ENCODE measurements around the gene WAPL.

WAPL gene

GRCh38 chr10:86411852-86412560 is 109.6 kb downstream of the WAPL start:
- no peak for DNase-seq (ENCODE audit: low spot score)

GRCh38 chr10:86411281-86411841 is 110.2 kb downstream of the WAPL start:
- DNase-seq (ENCODE audit: low spot score): peak; percentile 42

- DNase-seq (ENCODE audit: low spot score): no peak
Measured at GRCh38 chr10:86410542-86411124, 111.0 kb downstream of the WAPL start.

- no peak for DNase-seq (ENCODE audit: low spot score)
Measured at GRCh38 chr10:86409183-86409582, 112.4 kb downstream of the WAPL start.

GRCh38 chr10:86403183-86403797 is 118.3 kb downstream of the WAPL start:
- DNase-seq (ENCODE audit: low spot score): no peak

DNA sequence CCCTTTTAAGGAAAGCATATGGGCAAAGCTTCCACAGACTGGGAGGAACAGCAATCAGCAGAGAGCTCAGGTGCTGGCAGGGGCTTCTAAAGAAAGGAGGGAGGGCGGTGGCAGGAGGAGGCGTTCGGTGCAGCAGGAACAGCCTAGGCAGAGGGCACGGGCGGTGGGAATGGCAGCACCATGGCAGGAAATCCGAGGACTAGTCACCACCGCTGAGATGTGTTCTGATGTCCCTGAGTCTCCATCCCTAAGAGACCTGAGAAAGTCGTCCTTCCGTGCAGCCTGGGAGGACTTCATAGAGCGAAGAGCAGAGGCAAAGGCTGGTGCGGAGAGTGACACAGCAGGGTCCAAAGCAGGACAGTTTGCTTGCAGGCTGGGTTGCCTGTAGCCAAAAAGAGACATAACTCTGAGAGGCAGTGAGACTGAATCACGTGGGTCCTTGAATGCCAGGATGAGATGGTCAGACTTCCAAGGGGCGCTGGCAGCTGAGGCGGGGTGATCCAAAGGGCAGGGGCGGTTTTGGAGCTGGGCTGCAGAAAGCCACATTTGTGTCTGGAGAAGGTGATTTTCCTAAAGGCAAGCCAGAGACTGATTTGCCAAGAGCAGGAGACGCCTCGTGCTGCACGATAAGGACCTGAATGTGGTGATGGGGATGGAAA is 119.2 kb downstream of the WAPL start:
- no peak for DNase-seq (ENCODE audit: low spot score)

DNA sequence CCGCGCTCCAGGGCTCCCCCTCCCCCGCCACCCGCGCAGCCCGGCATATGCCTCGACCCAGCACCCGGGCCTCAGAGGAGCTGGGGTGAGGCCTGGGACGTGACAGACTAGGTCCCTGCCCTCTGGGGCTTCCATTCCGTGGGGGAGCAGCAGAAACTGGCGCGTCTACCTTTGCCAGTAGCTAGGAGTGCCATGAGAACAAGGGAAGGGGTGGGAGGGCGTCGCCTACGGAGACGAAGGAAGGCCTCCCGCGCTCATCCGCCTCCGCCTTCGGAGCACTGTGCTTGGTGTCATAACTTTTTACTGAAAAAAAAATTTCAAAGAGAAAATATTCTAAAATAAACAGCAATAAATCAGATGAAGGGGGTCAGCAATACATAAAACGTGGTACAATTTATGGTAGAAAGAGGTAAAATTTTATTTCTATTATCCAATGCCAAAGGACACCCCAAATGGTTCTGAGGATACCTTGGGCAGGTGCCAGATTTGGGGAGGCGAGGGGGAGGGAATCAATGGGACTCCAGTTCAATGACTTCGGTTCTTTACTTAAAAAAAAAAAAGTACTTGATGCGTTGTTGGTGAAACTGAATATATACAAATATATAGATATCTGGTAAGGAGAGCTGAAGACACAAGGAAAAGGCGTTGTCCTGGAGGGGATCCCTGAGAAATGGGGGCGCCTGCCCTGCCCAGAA is 119.9 kb downstream of the WAPL start:
- no peak for DNase-seq (ENCODE audit: low spot score)

DNA sequence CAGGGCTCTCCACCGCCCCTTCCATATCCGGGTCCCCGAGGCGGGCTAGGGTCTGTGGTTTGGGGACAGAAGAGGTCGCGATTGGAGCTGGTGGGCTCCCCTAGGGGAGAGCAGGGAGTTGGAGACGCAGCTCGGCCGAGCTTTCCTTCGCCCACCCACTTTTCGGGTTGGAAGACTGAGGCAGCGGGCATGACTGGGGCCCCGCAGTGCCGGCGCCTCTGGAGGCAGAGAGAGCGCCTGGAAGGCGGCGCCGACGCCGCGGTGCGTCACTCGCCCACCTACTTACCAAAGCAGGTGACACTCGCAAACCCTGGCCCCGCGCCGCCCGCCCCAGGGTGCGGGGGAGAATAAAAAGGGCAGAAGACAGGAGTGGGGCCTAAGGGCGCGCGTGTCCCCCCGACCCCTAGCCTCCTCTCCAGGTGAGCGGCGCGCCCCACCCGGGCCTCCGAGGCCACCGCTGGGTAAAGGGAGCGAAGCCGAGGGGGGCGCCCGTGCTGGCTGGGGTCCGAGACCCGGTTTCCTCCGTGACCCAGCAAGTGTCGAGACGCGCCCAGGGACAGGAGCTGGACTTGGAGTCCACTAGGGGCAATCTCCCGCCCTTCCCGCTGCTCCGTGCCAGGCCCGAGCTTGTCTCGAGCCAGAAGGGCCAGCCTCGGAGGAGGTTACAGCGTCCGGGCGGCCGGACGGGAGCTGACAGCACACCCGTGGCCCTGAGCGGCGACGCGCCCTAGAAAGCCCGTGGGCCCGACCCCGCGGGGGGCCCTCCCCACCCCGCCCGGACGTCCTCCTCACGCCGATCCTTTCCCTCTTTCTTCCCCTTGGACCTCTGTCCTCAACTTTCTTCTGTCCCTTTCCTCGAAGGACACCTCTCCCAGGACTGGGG is 120.6 kb downstream of the WAPL start:
- DNase-seq (ENCODE audit: low spot score): peak; percentile 56

DNA sequence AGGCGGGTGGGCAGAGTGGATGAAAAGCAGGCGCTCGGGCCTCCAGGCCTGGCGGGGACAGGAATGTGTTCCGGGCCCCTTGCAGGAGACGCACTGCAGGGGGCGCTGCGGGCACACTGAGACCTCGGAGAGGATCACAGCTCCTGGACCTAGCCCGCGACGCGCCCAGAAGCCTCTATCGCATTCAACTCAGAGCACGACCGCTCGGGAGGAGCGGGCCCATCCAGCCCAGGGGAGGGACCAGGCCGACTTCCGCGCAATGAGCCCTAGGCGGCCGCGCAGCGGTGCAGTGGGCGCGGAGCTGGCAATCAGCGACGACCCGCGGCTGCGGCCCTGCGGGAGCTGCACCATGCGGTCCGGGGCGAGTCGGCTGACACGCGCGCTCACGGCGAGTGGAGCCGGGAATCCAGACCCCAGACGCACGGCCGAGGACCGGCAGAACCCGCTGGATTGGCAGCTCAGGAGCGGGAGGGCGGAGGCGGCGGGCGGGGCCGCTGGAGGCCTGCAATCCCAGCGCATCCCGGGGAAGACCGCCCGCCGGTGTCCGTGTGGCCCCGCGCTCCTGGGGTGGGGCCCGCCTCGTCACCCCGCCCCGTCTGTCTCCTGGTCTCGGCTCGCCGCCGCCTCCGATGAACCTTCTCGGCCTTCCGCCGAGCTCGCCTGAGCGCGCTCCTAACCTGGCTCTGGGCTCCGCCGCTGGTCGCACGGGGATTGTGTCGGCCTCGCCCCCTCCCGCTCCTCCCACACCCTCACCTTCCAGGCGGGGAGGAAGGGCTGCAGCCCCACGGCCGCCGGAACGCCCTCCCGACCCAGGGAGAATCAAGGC is 121.5 kb downstream of the WAPL start:
- DNase-seq (ENCODE audit: low spot score): peak; percentile 91

DNA sequence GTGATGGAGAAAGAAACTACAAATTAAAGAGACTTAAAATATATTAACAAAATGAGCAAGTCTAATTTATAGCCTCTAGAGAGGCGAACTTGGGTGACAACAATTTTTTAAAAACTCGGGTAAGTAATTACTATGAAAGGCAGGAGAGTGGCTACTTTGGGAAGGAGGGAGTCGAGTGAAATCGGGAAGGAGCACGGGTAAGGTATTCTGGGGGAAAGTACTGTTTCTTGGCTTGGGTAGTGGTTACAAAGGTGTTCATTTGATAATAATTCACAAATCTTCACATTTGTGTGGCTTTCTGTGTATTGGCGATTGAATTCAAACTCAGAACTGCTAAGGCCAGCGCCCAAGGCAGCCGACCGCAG is 122.1 kb downstream of the WAPL start:
- no peak for DNase-seq (ENCODE audit: low spot score)

DNA sequence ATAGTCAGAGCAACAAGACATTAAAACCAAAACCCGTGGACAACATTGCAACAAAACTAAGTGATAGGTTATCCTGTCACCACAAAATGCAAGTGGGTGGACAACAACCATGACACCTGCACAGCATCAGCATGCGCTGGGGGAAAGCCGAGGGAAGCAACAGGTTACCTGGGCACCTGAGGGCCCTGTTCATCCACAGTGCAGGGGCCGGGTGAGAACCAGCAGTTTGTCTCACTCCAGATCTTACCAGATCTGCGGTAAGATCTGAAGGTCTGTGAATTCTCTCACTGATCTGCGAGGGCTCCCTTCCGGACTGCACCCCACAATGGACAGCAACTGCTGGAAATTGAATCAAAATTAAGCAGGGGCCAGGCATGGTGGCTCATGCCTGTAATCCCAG is 124.5 kb downstream of the WAPL start:
- DNase-seq (ENCODE audit: low spot score): no peak

DNA sequence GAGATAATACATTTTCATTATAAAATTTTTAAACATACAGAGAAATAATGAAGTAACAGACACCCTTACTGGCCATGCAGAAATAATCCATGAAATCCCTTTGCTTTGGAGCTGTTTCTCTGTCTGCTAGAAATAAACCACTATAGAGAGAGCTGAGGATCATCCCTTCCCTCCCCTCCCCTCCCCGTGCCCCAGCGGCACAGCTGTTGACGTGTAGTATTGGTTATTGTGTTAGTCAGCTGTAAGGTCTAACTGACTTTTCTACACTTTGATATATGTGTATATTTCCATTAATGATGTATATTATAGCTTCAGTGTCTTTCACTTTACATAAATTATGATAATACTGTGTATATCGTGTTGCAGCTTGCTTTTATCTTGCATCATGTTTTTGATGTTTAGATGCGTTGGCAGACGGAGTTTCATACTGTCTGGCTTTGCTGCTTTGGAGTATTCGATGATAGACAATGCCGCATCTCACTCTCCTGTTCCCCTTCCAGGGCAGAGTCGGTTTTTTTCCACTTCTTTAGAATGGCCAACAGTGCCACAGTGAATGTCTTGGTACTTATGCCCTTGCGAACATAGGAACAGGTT is 127.6 kb downstream of the WAPL start:
- no peak for DNase-seq (ENCODE audit: low spot score)

DNA sequence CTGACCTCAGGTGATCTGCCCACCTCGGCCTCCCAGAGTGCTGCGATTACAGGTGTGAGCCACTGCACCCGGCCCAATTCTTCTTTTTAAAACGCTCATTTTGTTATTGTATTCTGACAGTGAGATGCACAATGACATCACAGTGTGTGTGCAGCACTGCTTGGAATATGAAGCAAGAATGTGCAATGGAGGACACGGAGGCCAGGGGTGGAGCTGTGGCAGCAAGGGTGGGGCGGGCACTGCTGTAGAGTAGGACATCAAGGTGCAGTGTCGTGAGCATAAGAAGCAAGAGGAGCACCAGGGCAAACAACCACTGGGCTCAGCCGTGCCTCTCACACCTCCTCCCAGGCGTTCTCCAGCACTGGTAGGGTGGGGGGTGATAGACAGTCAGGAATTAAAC is 128.2 kb downstream of the WAPL start:
- DNase-seq (ENCODE audit: low spot score): no peak

DNA sequence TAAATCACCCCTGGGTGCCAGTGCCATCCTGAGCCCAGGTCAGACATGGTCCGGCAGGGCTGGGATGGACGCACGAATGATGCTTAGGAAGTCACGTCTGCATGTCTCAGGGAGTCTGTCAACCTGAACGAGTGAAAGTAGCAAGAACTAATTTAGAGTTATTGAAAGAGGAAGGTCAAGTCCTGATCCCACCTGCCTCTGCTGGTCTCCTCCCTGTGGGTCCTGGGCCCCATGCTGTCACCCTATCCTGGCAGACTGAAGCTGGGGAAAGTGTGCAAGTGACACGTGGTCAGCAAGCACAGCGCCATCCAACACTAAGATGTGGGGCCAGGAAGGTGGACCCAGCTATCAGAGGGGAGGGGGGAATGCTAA is 128.9 kb downstream of the WAPL start:
- DNase-seq (ENCODE audit: low spot score): no peak

- DNase-seq (ENCODE audit: low spot score): no peak
Measured at GRCh38 chr10:86391986-86392722, 129.4 kb downstream of the WAPL start.

GRCh38 chr10:86391236-86391840 is 130.3 kb downstream of the WAPL start:
- no peak for DNase-seq (ENCODE audit: low spot score)

GRCh38 chr10:86390337-86391120 is 131.1 kb downstream of the WAPL start:
- no peak for DNase-seq (ENCODE audit: low spot score)
